C4-2B (cell line): ENCODE data around the gene TH.

Experiments used
- CTCF ChIP-seq: fragments of 450-650 bp; conservative IDR thresholded peaks from 2 replicates; pipeline ENCODE4 v1.5.1; 2017; ENCODE audit warnings: mild to moderate bottlenecking
- ZFX ChIP-seq: fragments of 450-650 bp; IDR thresholded peaks from 2 replicates; pipeline ENCODE4 v1.6.1; 2017

- TF ChIP-seq CTCF (no peak), ZFX (no peak)
Observed at GRCh38 chr11:2138431-2139122, 33.0 kb downstream of the TH start.
